ENCODE measurements around the gene CYB561. TPM values are rescaled to one million over a fixed set of nuclear protein-coding genes. Genes with fewer than 3 reads are reported as not detected.

CYB561 gene
- total and polyA plus RNA-seq, 10 of the 15 experiments (the other 5 are each of a cell fraction or from before 2014, with no cell fraction given), result 0.52 to 6.9 (median 2.5) TPM

Small RNAs within 50 kb of the gene (small RNA-seq; reads per million reads assigned to genes)
- not detected for gene AC005828.6

Other genes starting within 250 kb of the CYB561 start
- gene ACE, start 30.8 kb upstream of the CYB561 start, total RNA-seq (2014; rRNA removed), result not detected in 2 replicates
- not detected in 2 replicates for gene ACE, start 30.8 kb upstream of the CYB561 start, total RNA-seq (2014; rRNA removed; fragmentation: Illumina TruSeq; extraction: Trizol)
- 0.08 and 0.46 TPM in 2 replicates for gene ACE, start 30.8 kb upstream of the CYB561 start, total RNA-seq (2021)
- not detected in 2 replicates for gene ACE, start 30.8 kb upstream of the CYB561 start, polyA plus RNA-seq (2011; rRNA removed)
- not detected in 2 replicates for gene ACE, start 30.8 kb upstream of the CYB561 start, polyA plus RNA-seq (2014; fragmentation: Illumina TruSeq; extraction: Trizol)
- not detected for gene ACE, start 30.8 kb upstream of the CYB561 start, polyA plus RNA-seq (2014; fragmentation: Nextera tagmentation; extraction: Ambion mirVana)
- 0.03 TPM in 1 of 2 replicates, not detected in the other for gene ACE, start 30.8 kb upstream of the CYB561 start, polyA plus RNA-seq (2014; rRNA removed)
- gene ACE, start 30.8 kb upstream of the CYB561 start, polyA plus RNA-seq (2016; fragmentation: Nextera tagmentation; extraction: Ambion mirVana), result not detected
- gene KCNH6, start 77.1 kb upstream of the CYB561 start, total RNA-seq (2014; rRNA removed), result not detected in 2 replicates
- not detected in 2 replicates for gene KCNH6, start 77.1 kb upstream of the CYB561 start, total RNA-seq (2014; rRNA removed; fragmentation: Illumina TruSeq; extraction: Trizol)
- not detected in 2 replicates for gene KCNH6, start 77.1 kb upstream of the CYB561 start, total RNA-seq (2021)
- not detected in 2 replicates for gene KCNH6, start 77.1 kb upstream of the CYB561 start, polyA plus RNA-seq (2011; rRNA removed)
- not detected in 2 replicates for gene KCNH6, start 77.1 kb upstream of the CYB561 start, polyA plus RNA-seq (2014; fragmentation: Illumina TruSeq; extraction: Trizol)
- not detected for gene KCNH6, start 77.1 kb upstream of the CYB561 start, polyA plus RNA-seq (2014; fragmentation: Nextera tagmentation; extraction: Ambion mirVana)
- gene KCNH6, start 77.1 kb upstream of the CYB561 start, polyA plus RNA-seq (2014; rRNA removed), result not detected in 2 replicates
- gene KCNH6, start 77.1 kb upstream of the CYB561 start, polyA plus RNA-seq (2016; fragmentation: Nextera tagmentation; extraction: Ambion mirVana), result not detected
- gene DCAF7, start 104.2 kb upstream of the CYB561 start, total RNA-seq (2014; rRNA removed), result 36.6 and 37.0 TPM in 2 replicates
- 29.1 and 29.3 TPM in 2 replicates for gene DCAF7, start 104.2 kb upstream of the CYB561 start, total RNA-seq (2014; rRNA removed; fragmentation: Illumina TruSeq; extraction: Trizol)
- gene DCAF7, start 104.2 kb upstream of the CYB561 start, total RNA-seq (2021), result 99.8 and 103 TPM in 2 replicates
- 45.5 and 60.7 TPM in 2 replicates for gene DCAF7, start 104.2 kb upstream of the CYB561 start, polyA plus RNA-seq (2011; rRNA removed)
- gene DCAF7, start 104.2 kb upstream of the CYB561 start, polyA plus RNA-seq (2014; fragmentation: Illumina TruSeq; extraction: Trizol), result 65.4 and 67.5 TPM in 2 replicates
- 10 to 100 TPM; 27.0 to 27.4 TPM for gene DCAF7, start 104.2 kb upstream of the CYB561 start, polyA plus RNA-seq (2014; fragmentation: Nextera tagmentation; extraction: Ambion mirVana)
- gene DCAF7, start 104.2 kb upstream of the CYB561 start, polyA plus RNA-seq (2014; rRNA removed), result 48.3 and 52.4 TPM in 2 replicates
- 10 to 100 TPM; 76.5 to 85.0 TPM for gene DCAF7, start 104.2 kb upstream of the CYB561 start, polyA plus RNA-seq (2016; fragmentation: Nextera tagmentation; extraction: Ambion mirVana)
- 11.8 and 14.3 TPM in 2 replicates for gene TACO1, start 154.6 kb upstream of the CYB561 start, total RNA-seq (2014; rRNA removed)
- gene TACO1, start 154.6 kb upstream of the CYB561 start, total RNA-seq (2014; rRNA removed; fragmentation: Illumina TruSeq; extraction: Trizol), result 18.7 and 19.9 TPM in 2 replicates
- 31.0 and 31.1 TPM in 2 replicates for gene TACO1, start 154.6 kb upstream of the CYB561 start, total RNA-seq (2021)
- 24.9 and 26.7 TPM in 2 replicates for gene TACO1, start 154.6 kb upstream of the CYB561 start, polyA plus RNA-seq (2011; rRNA removed)
- 27.1 and 27.3 TPM in 2 replicates for gene TACO1, start 154.6 kb upstream of the CYB561 start, polyA plus RNA-seq (2014; fragmentation: Illumina TruSeq; extraction: Trizol)
- gene TACO1, start 154.6 kb upstream of the CYB561 start, polyA plus RNA-seq (2014; fragmentation: Nextera tagmentation; extraction: Ambion mirVana), result 10 to 100 TPM in 1 of 2 experiments, 1 to 10 TPM in 1; 8.5 to 16.1 TPM
- gene TACO1, start 154.6 kb upstream of the CYB561 start, polyA plus RNA-seq (2014; rRNA removed), result 30.8 and 32.7 TPM in 2 replicates
- 10 to 100 TPM; 33.7 to 38.6 TPM for gene TACO1, start 154.6 kb upstream of the CYB561 start, polyA plus RNA-seq (2016; fragmentation: Nextera tagmentation; extraction: Ambion mirVana)
- 24.1 and 24.3 TPM in 2 replicates for gene MAP3K3, start 176.1 kb upstream of the CYB561 start, total RNA-seq (2014; rRNA removed)
- gene MAP3K3, start 176.1 kb upstream of the CYB561 start, total RNA-seq (2014; rRNA removed; fragmentation: Illumina TruSeq; extraction: Trizol), result 16.0 and 17.2 TPM in 2 replicates
- gene MAP3K3, start 176.1 kb upstream of the CYB561 start, total RNA-seq (2021), result 22.9 and 23.2 TPM in 2 replicates
- gene MAP3K3, start 176.1 kb upstream of the CYB561 start, polyA plus RNA-seq (2011; rRNA removed), result 11.6 and 13.8 TPM in 2 replicates
- gene MAP3K3, start 176.1 kb upstream of the CYB561 start, polyA plus RNA-seq (2014; fragmentation: Illumina TruSeq; extraction: Trizol), result 10.3 and 16.1 TPM in 2 replicates
- 1 to 10 TPM; 1.6 to 2.0 TPM for gene MAP3K3, start 176.1 kb upstream of the CYB561 start, polyA plus RNA-seq (2014; fragmentation: Nextera tagmentation; extraction: Ambion mirVana)
- gene MAP3K3, start 176.1 kb upstream of the CYB561 start, polyA plus RNA-seq (2014; rRNA removed), result 19.0 and 19.9 TPM in 2 replicates
- gene MAP3K3, start 176.1 kb upstream of the CYB561 start, polyA plus RNA-seq (2016; fragmentation: Nextera tagmentation; extraction: Ambion mirVana), result 1 to 10 TPM; 3.4 to 5.3 TPM

Data from GM12878 (cell line).